GM15510 (cell line): Measurements from ENCODE around the gene CLCA1.

Experiments
- POLR2A ChIP-seq: IDR thresholded peaks from 3 replicates; pipeline ENCODE4 v1.6.1; 2011; ENCODE audit warnings: borderline replicate concordance; ENCODE audit not compliant: insufficient read length; ENCODE audit errors: extremely low read depth

CLCA1 gene, protein sequence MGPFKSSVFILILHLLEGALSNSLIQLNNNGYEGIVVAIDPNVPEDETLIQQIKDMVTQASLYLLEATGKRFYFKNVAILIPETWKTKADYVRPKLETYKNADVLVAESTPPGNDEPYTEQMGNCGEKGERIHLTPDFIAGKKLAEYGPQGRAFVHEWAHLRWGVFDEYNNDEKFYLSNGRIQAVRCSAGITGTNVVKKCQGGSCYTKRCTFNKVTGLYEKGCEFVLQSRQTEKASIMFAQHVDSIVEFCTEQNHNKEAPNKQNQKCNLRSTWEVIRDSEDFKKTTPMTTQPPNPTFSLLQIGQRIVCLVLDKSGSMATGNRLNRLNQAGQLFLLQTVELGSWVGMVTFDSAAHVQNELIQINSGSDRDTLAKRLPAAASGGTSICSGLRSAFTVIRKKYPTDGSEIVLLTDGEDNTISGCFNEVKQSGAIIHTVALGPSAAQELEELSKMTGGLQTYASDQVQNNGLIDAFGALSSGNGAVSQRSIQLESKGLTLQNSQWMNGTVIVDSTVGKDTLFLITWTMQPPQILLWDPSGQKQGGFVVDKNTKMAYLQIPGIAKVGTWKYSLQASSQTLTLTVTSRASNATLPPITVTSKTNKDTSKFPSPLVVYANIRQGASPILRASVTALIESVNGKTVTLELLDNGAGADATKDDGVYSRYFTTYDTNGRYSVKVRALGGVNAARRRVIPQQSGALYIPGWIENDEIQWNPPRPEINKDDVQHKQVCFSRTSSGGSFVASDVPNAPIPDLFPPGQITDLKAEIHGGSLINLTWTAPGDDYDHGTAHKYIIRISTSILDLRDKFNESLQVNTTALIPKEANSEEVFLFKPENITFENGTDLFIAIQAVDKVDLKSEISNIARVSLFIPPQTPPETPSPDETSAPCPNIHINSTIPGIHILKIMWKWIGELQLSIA

DNA sequence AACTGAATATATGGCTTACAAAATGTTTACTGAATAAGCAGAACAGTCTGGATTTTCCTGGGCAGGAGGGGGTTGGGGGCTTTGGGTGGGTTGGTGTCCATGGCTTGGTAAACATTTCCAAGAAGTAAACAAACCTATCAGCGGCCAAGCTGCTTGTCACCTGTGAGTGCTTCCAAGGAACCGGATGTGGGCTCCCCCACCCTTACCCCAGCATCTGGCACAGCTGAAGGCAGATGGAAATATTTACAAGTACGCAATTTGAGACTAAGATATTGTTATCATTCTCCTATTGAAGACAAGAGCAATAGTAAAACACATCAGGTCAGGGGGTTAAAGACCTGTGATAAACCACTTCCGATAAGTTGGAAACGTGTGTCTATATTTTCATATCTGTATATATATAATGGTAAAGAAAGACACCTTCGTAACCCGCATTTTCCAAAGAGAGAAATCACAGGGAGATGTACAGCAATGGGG lies at the start of gene CLCA1:
Gene CLCA1 (plus strand): TSS at position 427 of the 477 bp plus-strand sequence. CDS start 45 bp downstream, at position 472.
- TF ChIP-seq POLR2A: no peak

DNA sequence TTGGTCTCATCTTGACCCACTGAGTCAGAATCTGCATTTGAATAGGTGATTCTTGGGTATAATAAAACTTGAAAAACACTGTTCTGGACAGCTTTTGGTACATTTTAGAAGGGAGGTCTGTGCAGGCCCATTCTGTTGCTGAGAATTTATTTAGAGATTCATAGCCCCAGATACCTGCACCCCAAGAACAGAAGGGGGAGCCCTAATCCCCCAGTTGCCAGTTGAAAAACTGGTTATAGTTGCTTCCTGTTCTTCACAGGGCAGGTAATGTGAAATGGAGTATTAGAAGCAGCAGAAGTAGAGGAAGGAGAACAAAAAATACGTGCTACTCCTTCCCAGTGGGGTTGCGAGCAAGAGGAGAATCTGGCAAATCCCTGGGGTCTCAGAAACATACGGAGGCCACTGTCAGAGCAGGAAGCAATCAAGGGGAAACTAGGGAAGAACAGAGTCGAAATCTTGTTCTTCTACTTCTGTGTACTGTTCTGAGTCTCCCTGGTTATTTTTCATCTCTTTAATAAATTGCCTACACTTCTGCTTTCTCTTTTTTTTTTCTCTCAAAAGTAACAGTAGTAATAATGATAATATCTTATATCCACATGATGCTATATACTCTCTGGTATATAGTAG lies 49.3 kb upstream of the CLCA1 start:
- TF ChIP-seq POLR2A: no peak

DNA sequence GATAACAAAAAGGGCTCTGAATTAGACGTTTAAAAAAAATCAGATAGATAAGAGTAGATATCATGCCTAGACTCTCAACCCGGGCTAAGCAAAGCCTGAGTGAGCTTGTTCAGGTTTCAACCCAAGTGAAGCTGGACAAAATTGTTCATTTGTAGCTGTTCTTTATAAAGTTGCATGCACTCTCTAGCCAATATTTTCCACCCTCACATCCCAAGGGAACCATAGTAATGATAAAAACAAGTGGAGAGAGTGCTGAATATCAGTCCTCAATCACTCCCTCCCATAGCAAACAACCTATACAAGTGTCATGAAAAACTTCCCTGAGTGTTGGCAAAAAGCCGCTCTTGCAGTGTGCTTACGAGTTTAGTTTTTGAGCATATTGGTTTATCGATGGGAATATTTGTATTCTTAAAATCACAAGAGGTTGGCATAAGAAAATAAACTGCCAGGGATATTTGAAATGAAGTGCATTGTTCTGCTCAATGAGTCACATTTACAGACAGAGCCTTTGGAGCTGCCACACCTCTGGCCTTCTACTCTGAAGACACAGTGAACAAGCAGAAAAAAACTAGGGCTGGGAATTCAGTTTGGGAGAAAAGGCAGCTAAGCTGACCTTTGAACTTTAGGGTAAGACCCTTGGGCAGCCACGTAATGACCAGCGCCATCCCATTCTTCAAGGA lies 47.0 kb upstream of the CLCA1 start:
- no peak for TF ChIP-seq POLR2A

DNA sequence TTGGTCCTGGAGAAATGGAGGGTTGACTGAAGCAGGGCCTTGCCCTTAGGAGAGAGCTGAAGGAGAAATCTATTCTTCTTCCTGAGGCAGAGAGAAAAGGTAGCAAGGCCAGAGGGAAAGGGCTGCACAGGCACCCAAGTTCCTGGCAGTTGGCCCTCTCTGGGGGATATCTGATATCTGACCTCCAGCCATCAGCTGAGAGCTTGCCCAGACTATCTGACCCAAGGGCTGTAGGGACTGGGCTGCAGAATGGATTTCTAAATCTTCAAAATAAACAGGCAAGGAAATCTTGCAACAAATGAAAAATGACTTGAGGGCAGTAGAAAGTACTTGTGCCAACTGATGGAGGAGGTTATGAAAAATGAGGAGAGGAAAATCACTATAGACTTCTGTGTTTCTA lies 45.3 kb upstream of the CLCA1 start:
- TF ChIP-seq POLR2A: no peak

DNA sequence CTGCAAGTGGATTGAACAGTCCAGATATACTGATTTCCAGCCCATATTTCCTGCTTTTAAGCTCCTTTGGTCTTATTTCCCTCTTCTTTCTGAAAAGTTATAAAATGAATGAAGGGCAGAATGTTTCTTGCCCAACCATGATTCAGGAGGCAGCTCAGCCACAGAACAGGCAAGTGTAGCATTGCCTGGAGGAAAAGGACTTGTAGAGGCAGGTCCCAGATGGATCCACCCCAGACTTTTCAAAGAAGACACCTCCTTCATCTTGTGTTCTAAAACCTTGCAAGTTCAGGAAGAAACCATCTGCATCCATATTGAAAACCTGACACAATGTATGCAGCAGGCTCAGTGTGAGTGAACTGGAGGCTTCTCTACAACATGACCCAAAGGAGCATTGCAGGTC lies 44.9 kb upstream of the CLCA1 start, which contains the start of gene CLCA2:
Gene CLCA2 (plus strand): TSS at position 299 of the 400 bp plus-strand sequence. CDS start 77 bp downstream, at position 376.
- TF ChIP-seq POLR2A: no peak

DNA sequence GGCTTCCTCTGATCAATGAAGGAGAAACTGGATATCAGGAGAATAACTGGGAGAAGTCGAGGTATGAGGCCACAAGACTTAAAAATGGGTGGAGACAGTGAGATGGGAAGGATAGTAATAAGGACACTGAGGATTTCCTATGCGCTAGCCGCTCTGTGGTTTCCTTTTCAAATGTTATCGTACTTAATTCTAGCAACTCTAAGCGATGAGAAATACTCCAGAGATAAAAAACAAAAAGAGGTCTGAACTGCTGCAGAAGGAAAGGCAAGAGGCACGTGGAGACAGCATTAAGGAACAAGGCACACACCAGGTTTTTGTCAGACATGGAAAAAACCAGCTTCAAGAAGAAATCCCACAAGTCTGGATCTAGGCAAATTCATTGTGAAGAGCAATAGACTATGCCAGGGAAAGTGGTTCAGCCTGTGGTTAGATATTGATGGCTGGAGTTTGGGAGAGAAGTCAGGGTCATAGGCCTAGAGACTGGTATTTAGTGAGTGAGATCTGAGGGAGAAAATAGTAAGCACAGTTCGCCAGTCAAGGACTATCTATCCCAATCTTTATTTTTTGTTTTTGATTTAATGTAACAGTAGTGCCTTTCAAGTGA lies 39.5 kb upstream of the CLCA1 start:
- TF ChIP-seq POLR2A: no peak

DNA sequence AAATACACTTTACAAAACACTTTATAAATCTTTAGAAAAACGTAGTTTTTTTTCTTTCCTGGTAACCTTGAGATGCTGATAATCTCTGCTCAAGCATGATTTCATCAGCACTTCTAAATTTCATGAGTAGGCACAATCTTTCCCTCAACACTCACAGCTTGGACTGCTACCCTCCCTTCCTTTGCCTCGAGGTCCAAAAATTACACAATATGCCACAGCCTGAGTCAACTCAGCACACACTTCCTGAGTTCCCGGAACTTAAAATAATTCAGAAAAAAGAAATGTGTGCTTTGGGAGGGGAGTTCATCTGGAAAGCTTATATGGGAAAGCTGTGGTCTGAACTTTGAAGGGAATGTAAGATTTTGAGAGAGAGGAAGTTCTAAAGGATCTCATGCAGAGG lies 38.9 kb upstream of the CLCA1 start:
- TF ChIP-seq POLR2A: no peak

DNA sequence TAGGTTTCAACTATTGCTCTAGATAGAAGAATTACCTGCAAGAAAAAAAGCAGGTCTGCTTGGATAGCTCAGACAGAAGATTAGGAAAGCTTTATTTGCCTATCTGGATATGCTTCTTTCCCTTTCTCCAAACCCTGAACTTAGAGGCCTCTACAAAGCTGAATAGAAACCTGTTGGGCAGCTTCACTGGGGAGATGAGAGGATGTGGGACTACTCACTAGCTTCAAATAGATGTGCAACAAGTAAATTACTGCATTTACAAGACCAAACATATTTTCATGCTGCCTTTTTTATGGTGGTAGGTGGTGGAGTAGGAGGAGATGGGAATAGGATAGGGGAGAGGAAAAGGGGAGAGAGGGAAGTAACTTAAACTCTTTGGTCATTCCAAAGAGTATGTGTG lies 38.4 kb upstream of the CLCA1 start:
- TF ChIP-seq POLR2A: no peak

DNA sequence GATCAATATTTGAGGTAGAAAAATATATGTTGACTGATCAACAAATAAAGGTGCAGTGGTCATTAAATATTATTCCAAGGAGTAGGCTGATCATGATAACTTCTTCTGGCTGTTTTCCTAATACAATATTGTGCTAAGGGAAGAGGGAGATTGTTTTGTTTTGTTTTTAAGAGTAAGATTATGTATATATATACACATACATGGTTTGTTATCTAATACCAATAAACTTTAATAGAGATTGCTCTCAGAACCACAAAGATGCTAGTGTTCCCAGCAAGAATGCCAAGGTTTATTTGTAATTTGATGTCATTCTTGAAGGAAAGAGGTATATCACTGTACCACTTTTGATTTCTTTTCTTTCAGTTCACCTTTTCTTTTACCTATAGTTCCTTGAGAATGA lies 34.7 kb upstream of the CLCA1 start:
- no peak for TF ChIP-seq POLR2A

DNA sequence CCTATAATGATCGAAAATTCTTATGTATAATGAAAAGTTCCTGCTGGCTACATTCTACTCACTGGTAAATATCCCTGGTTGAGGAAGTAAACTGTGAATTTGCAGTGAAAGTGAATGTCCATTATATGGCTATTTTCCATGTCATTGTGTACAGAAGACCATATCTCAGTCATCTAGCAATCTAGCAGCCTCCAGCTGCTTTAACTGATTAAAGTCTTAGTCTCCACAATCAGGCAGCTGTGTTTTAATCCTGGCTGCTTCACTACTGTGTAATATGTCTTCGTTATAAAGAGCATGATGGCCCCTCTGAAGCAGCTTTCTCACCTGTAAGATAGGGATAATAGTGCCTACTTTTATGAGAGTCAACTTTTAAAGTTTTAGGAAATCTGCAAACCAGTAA lies 33.4 kb upstream of the CLCA1 start:
- TF ChIP-seq POLR2A: no peak

DNA sequence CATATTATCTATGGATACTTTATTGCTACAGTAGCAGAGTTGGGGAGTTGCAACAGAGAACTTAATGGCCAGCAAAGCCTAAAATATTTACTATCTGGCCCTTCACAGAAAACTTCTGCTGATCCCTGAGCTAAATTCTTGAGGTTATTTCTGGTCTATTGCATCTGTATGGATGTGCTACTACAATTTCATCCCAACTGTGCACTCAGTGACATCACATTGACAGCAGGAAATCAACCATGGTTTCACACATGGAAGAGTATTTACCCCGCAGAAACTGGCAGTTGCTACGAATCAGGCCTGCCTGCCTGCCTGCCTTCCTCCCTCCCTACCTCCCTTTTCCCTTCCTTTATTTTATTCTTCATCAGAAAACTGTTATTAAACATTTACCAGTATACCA lies 32.7 kb upstream of the CLCA1 start:
- no peak for TF ChIP-seq POLR2A

DNA sequence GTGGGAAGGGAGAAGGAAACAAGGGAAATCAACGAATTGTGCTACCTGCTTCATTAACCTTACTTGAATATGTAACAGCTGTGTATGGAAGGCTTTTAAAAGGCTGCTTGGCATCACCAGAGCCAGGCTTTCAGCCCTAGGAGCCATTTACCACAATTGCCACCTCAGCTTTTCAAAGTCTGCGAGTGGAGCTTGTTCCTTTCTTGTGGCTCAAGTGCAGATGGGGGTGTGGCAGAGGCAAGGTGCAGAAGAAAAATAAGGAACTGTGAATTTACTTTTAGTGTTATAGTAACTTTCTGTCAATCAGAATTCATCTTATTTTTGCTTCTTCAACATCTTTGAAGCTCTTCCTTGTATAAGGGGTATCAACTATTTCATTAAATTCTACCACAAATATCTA lies 27.1 kb upstream of the CLCA1 start:
- TF ChIP-seq POLR2A: no peak

DNA sequence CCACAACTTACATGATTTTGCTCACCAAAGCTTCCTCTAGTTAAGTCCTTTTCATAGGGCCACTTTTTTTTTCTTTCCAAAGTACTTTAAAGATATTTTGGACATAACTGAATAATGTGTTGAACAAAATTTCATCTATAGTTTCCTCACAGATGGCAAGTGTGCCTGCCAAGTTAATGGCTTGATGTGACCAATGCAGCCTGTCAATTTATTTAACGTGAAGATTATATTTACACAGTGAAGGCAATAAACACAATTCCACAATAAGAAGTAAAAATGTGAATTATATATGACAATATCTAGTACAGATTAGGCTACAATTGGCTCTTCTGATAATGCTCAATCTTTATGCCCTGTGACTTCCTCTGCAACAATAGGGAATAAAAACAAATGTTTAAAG lies 26.7 kb upstream of the CLCA1 start:
- no peak for TF ChIP-seq POLR2A

DNA sequence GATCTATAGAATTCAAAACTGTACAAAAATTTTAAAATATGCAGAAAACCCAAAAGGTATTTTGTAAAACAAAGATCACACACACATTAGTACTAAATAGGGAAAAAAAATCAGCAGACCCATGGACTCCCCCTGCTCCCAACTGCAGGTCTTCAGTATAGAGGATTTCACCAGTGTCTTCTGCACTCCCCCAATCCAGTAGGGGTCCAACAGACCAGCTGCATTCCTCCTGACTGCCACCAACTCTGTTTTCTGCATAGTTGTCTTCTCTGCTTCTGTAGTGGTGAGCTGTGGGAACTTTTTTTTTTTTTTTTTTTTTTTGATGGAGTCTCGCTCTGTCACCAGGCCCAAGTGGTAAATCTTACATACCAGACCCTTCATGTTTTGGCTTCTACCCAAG lies 22.8 kb upstream of the CLCA1 start:
- TF ChIP-seq POLR2A: no peak

DNA sequence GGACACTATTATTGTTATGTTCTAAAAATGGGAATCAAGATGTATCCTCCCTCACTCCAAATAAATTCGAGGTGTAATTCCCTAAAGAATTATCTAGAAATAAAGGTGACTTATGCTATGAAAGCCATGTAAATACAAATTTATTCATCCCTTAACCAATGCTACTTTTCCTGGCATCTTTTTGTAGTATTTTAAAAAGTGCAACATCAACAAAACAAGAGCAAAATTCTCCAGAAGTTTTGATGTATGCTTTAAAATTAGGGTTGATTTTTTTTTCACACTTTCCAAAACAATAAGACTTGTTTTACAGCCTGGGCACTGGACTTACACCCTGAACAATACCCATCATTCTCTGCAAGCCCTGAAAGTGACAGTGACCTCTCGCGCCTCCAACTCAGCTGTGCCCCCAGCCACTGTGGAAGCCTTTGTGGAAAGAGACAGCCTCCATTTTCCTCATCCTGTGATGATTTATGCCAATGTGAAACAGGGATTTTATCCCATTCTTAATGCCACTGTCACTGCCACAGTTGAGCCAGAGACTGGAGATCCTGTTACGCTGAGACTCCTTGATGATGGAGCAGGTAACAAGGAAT lies 21.4 kb upstream of the CLCA1 start:
- TF ChIP-seq POLR2A: no peak

DNA sequence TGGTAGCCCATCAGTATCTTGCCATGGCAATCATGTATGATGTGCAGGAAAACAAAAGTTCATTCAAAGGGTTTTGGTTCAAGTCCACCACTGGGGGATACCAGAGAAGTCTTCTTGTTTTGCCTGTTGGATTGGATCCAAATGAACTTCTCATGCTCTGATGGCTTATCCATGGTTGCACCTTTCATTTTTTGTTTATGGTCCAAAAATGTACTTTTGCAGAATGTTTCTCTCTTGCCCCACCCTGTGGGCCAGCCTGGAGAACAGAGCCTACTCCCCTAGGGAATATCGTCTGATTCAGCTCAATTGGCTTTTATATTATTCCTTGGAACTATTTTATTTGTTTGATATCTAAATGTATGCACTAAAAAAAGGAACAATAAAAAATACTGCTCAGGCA lies 20.1 kb upstream of the CLCA1 start:
- TF ChIP-seq POLR2A: no peak
